NCI-H128 (cell line): Measurements from ENCODE around the gene TSSK2.
"Not testable (repeated sequence)": the region's sequence is repeated elsewhere in the genome, so short reads cannot be mapped to it uniquely, and the experiment has no call there.

Source experiments
- DNase-seq: peaks from one replicate; lab custom pipeline; 2025; ENCODE audit not compliant: unreplicated experiment; lab: John Stamatoyannopoulos, UW

The TSSK2 gene

GRCh38 chr22:19130959-19131684 is at the start of gene TSSK2:
TSSK2 (plus strand) TSS chr22:19131308; CDS start chr22:19131400, 92 bp downstream.
- no peak for DNase-seq

- no peak for DNase-seq
Measured at GRCh38 chr22:19081351-19081750, 49.8 kb upstream of the TSSK2 start.

- no peak for DNase-seq
Measured at GRCh38 chr22:19082101-19082500, 49.0 kb upstream of the TSSK2 start.

- no peak for DNase-seq
Measured at GRCh38 chr22:19082793-19083192, 48.3 kb upstream of the TSSK2 start.

- not testable (repeated sequence) for DNase-seq
Measured at GRCh38 chr22:19084126-19084525, 47.0 kb upstream of the TSSK2 start.

- DNase-seq: not testable (repeated sequence)
Measured at GRCh38 chr22:19084586-19084985, 46.5 kb upstream of the TSSK2 start.

GRCh38 chr22:19085233-19085718 is 45.8 kb upstream of the TSSK2 start:
- DNase-seq: no peak

- DNase-seq: no peak
Measured at GRCh38 chr22:19086417-19086816, 44.7 kb upstream of the TSSK2 start.

- DNase-seq: no peak
Measured at GRCh38 chr22:19086896-19087295, 44.2 kb upstream of the TSSK2 start.

- DNase-seq: no peak
Measured at GRCh38 chr22:19088866-19089595, 42.1 kb upstream of the TSSK2 start.

- DNase-seq: no peak
Measured at GRCh38 chr22:19090183-19090582, 40.9 kb upstream of the TSSK2 start.

- DNase-seq: no peak
Measured at GRCh38 chr22:19090586-19091127, 40.5 kb upstream of the TSSK2 start.

GRCh38 chr22:19092725-19093124 is 38.4 kb upstream of the TSSK2 start:
- DNase-seq: no peak

- DNase-seq: no peak
Measured at GRCh38 chr22:19094393-19094997, 36.6 kb upstream of the TSSK2 start.

- DNase-seq: no peak
Measured at GRCh38 chr22:19096555-19096954, 34.6 kb upstream of the TSSK2 start.

GRCh38 chr22:19097518-19097917 is 33.6 kb upstream of the TSSK2 start:
- DNase-seq: no peak

- DNase-seq: no peak
Measured at GRCh38 chr22:19098157-19098556, 33.0 kb upstream of the TSSK2 start.

- DNase-seq: no peak
Measured at GRCh38 chr22:19103880-19104821, 27.0 kb upstream of the TSSK2 start.

- DNase-seq: no peak
Measured at GRCh38 chr22:19105456-19105855, 25.7 kb upstream of the TSSK2 start.
